ENCODE measurements around the gene CAMK1.

CAMK1 gene

DNA sequence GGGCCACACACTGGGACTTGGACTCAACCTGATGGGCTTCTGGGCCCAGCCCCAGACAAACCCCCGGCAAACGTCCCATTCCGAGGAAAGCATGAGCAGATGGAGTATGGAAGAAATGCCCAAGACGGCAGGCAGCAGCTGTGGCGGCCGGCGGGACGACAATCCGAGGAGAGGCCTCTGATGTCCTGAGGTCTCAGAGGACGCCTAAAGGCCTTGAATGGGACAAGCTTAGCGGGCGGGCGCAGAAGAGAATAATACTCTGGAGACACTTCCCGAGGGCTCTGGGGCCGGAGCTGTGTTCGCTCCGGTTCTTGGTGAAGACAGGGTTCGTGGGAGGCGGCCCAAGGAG lies 20.5 kb downstream of the CAMK1 start:
- no peak for TF ChIP-seq GATA3 (IDR thresholded peaks at IDR 0.05; ENCODE audit: low read depth, low read length)
- TF ChIP-seq GATA2 (IDR thresholded peaks at IDR 0.05; ENCODE audit: low read depth, low read length) = no peak

DNA sequence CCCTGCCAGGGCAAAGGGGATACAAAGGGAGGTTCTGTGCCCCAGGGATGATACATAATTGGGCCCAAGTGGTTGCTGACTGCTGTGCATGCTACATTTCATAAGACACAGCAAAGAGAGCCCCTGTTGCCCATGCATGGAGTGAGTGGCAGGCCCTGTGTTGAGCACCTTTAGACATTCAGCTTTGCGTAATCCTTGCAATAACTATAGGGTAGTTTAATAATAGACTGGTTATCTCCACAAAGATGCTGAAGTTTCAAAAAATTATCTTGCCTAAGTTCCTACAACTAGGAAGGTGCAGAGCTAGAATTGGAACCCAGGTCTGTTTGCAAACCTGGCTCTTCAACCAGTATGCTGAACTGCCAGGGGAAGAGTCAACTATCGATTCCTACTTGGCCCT lies 21.7 kb downstream of the CAMK1 start:
- TF ChIP-seq GATA3 (IDR thresholded peaks at IDR 0.05; ENCODE audit: low read depth, low read length) = no peak
- no peak for TF ChIP-seq GATA2 (IDR thresholded peaks at IDR 0.05; ENCODE audit: low read depth, low read length)

DNA sequence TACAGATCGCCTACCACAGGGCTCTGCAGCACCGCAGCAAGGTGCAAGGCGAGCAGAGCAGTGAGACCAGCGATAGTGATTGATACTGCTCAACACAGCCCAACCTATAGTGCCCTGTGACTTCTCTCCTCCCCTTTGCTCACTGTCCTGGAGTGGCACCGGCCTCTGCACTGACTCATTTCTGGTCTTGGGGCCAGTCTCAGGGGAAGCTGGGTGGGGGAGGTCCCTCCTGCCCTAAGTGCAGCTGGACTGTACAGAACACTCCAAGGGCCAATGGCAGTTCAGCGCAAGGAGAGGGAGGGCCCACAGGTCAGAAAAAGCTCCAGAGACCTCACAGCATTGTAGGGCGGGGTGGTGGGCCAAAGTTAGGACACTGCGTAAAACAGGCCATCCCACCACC lies 22.5 kb downstream of the CAMK1 start:
- no peak for TF ChIP-seq GATA3 (IDR thresholded peaks at IDR 0.05; ENCODE audit: low read depth, low read length)
- no peak for TF ChIP-seq GATA2 (IDR thresholded peaks at IDR 0.05; ENCODE audit: low read depth, low read length)

DNA sequence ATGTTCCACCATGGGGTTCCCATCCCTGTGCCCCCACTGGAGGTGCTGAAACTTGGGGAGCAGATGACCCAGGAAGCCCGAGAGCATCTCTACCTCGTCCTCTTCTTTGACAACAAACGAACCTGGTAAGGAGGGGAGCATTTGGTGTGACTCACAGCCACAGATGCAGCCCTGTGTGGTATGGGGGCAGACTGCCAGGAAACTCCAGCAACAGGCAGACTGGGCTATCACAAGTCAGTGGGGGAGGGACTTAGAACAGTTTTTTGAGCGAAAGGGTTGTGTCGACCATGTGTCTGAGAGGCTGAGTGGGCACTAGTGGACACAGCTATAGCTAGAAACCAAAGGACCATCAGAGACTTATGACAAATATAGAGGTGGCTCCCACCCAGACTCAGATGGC lies 23.4 kb downstream of the CAMK1 start:
- TF ChIP-seq GATA3 (IDR thresholded peaks at IDR 0.05; ENCODE audit: low read depth, low read length) (no peak), GATA2 (IDR thresholded peaks at IDR 0.05; ENCODE audit: low read depth, low read length) (no peak)

GRCh38 chr3:9745521-9745920 lies 24.2 kb downstream of the CAMK1 start:
- TF ChIP-seq GATA2 (IDR thresholded peaks at IDR 0.05; ENCODE audit: low read depth, low read length) = no peak
- no peak for TF ChIP-seq GATA3 (IDR thresholded peaks at IDR 0.05; ENCODE audit: low read depth, low read length)

DNA sequence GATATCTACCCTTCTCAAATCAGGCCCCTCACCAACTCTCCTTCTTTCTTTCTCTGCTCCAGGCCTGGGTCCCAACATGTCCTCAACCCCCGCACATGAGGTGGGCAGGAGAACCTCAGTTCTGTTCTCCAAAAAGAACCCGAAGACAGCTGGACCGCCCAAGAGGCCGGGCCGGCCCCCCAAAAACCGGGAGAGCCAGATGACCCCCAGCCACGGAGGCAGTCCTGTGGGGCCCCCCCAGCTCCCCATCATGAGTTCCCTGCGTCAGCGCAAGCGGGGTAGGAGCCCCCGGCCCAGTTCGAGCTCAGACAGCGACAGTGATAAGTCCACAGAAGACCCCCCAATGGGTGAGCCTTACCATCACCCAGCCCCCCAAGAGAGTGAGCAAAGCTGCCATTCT lies 25.6 kb downstream of the CAMK1 start:
- TF ChIP-seq GATA2 (IDR thresholded peaks at IDR 0.05; ENCODE audit: low read depth, low read length) = no peak
- TF ChIP-seq GATA3 (IDR thresholded peaks at IDR 0.05; ENCODE audit: low read depth, low read length) = no peak

DNA sequence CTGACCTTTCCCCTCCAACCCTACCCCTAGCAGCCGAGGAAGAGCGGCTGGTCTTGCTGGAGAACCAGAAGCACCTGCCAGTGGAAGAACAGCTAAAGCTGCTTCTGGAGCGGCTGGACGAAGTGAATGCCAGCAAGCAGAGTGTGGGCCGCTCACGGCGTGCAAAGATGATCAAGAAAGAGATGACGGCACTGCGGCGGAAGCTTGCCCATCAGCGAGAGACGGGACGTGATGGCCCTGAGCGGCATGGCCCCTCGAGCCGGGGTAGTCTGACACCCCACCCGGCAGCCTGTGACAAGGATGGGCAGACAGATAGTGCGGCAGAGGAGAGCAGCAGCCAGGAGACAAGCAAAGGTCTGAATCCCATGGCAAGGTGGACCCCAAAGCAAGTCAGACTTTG lies 26.2 kb downstream of the CAMK1 start:
- no peak for TF ChIP-seq GATA2 (IDR thresholded peaks at IDR 0.05; ENCODE audit: low read depth, low read length)
- no peak for TF ChIP-seq GATA3 (IDR thresholded peaks at IDR 0.05; ENCODE audit: low read depth, low read length)

DNA sequence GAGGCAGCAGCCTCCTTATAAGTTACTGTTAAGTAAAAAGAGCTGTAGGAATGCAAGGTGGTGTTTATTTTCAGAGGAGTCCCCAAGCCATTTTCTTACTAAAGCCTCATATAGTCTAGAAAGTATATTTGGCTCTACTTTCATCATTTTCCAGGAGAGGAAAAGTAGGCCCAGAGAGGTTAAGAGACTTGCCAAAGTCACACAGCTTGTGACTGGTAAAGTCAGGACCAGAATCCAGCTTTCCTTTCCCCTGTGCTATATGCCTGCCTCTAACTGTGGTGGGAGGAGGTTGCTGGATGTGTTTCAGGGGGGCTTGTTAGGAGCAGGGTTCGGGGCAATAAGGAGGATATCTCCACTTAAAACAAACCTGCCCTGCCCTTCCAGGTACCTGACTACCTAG lies 27.2 kb downstream of the CAMK1 start:
- TF ChIP-seq GATA3 (IDR thresholded peaks at IDR 0.05; ENCODE audit: low read depth, low read length) (no peak), GATA2 (IDR thresholded peaks at IDR 0.05; ENCODE audit: low read depth, low read length) (no peak)

- TF ChIP-seq GATA2 (IDR thresholded peaks at IDR 0.05; ENCODE audit: low read depth, low read length) (no peak), GATA3 (IDR thresholded peaks at IDR 0.05; ENCODE audit: low read depth, low read length) (no peak)
These were observed 30.6 kb downstream of the CAMK1 start for GRCh38 chr3:9739181-9739580.

- TF ChIP-seq GATA2 (IDR thresholded peaks at IDR 0.05; ENCODE audit: low read depth, low read length) (no peak), GATA3 (IDR thresholded peaks at IDR 0.05; ENCODE audit: low read depth, low read length) (no peak)
These were observed 32.9 kb downstream of the CAMK1 start for GRCh38 chr3:9736831-9737230.

GRCh38 chr3:9732740-9733115 lies 37.0 kb downstream of the CAMK1 start:
- TF ChIP-seq GATA3 (IDR thresholded peaks at IDR 0.05; ENCODE audit: low read depth, low read length) (no peak), GATA2 (IDR thresholded peaks at IDR 0.05; ENCODE audit: low read depth, low read length) (no peak)

DNA sequence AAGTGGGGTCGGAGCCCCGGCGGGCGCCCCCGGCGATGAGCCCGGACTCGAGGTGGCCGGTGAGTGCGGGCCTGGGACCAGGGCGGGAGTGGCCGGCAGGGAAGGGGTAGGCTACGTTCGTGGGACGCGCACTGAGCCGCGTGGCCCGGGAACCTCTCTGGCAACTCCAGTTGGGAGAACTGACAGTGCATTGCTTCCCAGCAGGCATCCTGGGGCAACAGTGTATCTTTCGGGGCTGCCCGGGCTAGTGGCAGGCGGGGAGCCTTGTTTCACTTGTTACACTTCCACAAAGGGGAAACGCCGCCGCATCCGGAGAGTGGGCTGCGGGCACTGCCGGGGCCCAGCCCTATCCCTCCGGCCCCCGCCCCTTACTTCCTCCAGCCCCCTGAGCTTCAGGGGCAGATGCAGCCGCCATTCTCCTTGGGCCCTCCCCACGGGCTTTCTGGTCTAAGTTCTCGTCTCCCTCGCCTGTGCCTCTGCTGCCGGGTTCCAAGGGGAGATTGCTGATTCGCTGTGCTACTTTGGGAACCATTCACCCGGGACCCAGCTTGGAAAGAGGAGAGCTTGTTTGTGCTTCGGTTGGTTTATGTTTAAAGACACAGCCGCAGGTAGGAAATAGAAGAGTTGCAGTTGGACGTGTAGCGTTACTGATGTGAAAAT lies 37.5 kb downstream of the CAMK1 start:
- TF ChIP-seq GATA3 (IDR thresholded peaks at IDR 0.05; ENCODE audit: low read depth, low read length) (no peak), GATA2 (IDR thresholded peaks at IDR 0.05; ENCODE audit: low read depth, low read length) (no peak)

DNA sequence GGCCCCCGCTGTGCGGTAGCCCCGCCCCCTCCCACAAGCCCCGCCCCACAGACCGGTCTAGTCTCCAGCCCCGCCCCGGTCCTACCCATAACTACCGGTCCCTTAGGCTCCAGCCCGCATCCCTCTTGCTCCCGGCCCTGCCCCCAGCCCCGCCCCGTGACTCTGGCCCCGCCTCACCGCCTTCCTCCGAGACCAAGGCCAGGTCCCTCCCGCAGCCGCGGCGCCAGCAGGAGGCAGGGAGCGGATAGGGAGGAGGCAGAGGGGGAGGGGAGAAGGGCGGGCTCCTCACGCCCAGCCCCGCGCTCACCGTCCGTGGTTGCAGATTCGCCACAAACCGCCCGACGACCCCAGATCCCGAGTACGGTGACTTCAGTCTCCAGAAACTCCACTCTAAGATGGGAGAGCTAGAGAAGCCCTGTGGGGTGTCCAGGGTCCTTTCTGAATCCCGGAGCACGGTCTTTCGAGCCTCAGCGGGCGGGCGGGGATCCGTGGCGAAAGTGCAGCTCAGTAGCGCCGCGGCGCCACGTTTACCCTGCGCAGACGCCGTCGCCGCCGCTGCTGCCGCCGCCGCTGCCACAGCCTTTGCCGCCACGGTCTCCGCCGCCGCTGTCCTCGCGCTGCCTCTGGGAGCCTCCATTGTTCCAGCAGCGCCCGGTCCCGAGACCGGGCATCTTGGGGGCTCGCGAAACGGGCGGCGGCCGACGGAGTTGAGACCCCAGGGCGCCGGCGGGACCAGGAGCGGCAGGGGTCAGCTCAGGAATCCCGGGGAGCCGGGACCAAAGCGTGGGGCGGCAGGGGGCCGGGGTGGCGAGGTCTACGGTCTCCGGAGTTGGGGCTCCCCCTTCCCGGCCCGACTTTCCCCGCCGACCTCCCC lies 38.3 kb downstream of the CAMK1 start, which contains the start of gene BRPF1:
TSS of gene BRPF1 (plus strand) at position 530 of the 874 bp plus-strand sequence. CDS start 2,406 bp downstream, outside the sequence.
- TF ChIP-seq GATA2 (IDR thresholded peaks at IDR 0.05; ENCODE audit: low read depth, low read length) = no peak
- TF ChIP-seq GATA3 (IDR thresholded peaks at IDR 0.05; ENCODE audit: low read depth, low read length) = no peak

GRCh38 chr3:9730657-9731205 lies 39.0 kb downstream of the CAMK1 start:
- TF ChIP-seq GATA2 (IDR thresholded peaks at IDR 0.05; ENCODE audit: low read depth, low read length) (no peak), GATA3 (IDR thresholded peaks at IDR 0.05; ENCODE audit: low read depth, low read length) (no peak)

GRCh38 chr3:9729419-9729818 lies 40.3 kb downstream of the CAMK1 start:
- TF ChIP-seq GATA3 (IDR thresholded peaks at IDR 0.05; ENCODE audit: low read depth, low read length) (no peak), GATA2 (IDR thresholded peaks at IDR 0.05; ENCODE audit: low read depth, low read length) (no peak)
